T47D (cell line): ENCODE results near the gene PTPN13.

ENCODE experiments used
- DNase-seq, 2 experiments: peaks; one replicate each; pipeline versions ENCODE4 v3.0.0 to v3.0.0-alpha.2; 2011 to 2012; ENCODE audit warnings: low read depth in 1 of 2, low spot score in 1 of 2
- JUND ChIP-seq: IDR thresholded peaks from 2 replicates; pipeline ENCODE4 v1.6.1; 2012; ENCODE audit warnings: low read depth
- in situ Hi-C: cut with HindIII; loops from 2 replicates; pipeline ENCODE4 v1.10.0; 2016; ENCODE audit warnings: low sequenced_read_pairs, low pct_unique_long_range_greater_than_20kb

Gene PTPN13

DNA sequence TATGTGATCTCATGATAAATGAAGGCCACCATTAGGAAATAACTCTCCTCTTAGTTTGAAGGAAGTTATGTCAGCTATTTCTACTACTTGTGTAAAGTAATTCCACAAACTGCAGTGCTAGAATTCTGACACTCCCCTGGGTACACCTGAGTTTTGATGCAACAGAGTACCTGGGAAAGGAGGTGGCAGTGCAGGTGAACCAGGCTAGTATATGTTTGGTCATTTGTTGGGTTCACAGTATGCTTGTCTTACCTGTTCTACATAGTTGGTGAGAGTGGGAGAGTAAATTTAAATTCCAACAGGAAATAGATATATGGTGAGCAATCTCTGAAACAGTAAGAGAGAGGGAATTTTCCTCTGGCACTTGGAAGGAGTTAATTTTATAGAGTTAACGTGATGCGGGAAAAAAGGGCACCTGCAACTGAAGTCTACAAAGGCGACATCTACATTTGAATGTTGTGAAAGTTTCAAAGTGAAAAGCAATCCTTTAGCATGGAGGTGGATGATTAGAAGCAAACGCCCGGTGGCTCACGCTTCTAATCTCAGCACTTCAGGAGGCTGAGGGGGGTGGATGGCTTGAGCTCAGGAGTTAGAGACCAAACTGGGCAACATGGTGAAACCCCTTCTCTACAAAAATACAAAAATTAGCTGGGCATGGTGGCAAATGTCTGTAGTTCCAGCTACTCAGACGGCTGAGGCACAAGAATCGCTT, 263.4 kb downstream of the PTPN13 start:
- no peak for TF ChIP-seq JUND
- DNase-seq, result peak in 1 of 2 experiments; percentile 53
- in situ Hi-C loops, result no loop called here
